Measurements from ENCODE around the gene MYT1.
"Not testable (repeated sequence)": the region's sequence is repeated elsewhere in the genome, so short reads cannot be mapped to it uniquely, and the experiment has no call there.

The MYT1 gene

GRCh38 chr20:64171211-64171610 is 7.0 kb downstream of the MYT1 start:
- no peak for DNase-seq

GRCh38 chr20:64173116-64173515 is 8.9 kb downstream of the MYT1 start:
- no peak for DNase-seq

- no peak for DNase-seq
These were observed 12.3 kb downstream of the MYT1 start for GRCh38 chr20:64176551-64176950.

GRCh38 chr20:64176971-64177370 is 12.7 kb downstream of the MYT1 start:
- no peak for DNase-seq

- no peak for DNase-seq
These were observed 13.1 kb downstream of the MYT1 start for GRCh38 chr20:64177384-64177783.

DNA sequence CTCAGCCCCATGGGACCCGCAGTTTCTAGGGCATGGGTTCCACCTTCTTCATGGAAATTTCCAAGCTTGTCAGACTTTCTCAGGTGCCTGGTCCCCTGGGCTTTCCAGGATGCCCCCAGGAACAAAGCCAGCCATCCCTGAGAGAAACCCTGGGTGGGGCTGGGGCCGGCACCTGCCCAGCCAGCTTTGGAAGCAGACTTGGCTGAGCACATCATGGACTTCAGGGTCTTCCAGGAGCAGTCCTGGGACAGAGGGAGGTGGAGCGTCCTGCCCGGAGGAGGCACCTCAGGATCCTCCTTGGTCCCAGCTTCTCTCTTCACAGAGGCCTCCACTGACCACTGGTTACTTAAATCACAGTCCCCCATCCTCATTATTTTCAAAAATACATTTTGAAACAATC is 13.5 kb downstream of the MYT1 start:
- DNase-seq: no peak

GRCh38 chr20:64178925-64179324 is 14.7 kb downstream of the MYT1 start:
- DNase-seq: not testable (repeated sequence)

DNA sequence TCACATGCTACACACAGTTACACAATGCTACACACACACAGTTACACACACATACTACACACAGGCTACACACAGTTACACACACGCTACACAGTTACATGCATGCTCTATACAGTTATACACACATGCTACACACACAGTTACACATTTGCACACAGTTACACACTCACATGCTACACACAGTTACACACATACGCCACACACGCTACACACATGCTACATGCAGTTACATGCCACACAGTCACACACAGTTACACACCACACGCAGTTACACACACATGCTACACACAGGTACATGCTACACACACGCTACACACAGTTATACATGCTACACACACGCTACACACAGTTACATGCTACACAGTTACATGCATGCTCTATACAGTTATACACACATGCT is 15.6 kb downstream of the MYT1 start:
- no peak for DNase-seq

DNA sequence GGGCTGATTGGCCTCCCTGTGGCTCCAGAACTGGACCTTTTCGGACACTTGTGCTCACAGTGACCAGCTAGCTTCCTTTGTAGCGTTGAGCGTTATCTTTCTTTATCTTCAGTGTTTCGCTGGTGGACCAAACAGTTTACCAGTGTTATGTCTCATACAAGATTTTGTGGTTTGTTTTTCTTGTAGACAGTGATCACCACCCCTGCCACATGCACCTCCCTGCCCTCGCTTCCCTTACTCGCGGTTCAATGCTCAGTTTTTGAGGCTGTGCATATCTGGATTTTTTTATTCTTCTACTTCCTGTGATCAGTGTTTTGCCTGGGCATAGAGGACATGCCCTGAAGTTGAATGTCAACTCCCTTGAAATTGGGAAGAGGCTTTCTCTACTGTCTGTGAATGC is 16.4 kb downstream of the MYT1 start:
- DNase-seq: no peak

DNA sequence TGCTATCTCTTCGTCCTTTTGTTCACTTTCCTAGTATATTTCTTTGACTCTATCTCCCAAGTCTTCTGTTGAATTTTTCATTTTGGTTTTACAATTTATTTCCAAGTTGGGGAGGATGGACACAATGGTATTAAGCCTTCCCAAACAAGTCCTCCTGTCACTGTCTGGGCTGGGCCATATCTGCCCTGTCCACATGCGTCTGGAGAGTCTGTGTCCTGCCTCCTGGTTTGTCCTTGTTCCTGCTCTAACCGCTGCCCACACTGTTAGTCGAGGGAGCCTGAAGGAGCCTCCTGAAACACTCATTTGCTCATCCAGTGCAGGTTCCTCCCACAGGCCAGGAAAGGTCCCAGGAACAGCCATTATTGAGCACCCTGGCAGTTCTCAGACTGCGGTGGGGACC is 17.1 kb downstream of the MYT1 start:
- no peak for DNase-seq

DNA sequence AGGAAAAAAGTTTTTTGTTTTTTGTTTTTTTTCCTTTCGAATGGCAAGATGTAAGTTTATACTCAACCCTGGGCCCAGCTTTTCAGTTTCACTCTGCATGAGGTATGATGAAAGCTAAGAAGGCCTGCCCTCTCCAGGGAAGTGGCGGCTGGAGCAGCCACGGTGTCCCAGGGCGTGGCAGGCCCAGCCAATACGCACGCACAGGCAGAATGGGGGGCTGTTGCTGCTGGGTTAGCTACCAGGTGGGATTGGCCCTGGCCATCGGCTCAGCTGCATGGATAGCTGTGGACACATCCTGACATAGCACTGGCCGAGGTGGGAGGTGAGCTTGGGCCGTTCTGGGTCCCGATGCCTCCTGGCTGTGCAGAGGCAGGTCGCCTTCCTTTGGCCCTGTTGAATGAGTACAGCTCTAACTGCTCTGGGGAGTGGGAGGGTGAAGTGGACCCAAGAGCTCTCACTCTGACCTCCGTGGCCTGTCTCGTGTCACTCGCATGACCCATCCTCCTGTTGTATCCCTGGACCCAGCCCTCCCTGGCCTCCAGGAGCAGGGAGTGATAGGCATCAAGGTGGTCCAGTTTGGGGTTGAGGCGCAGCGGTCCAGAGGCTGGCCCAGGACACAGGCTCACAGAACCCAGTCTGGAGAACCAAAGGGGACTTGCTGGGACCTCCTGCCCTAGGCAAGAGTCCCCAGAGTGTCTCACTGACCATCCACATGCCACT is 18.1 kb downstream of the MYT1 start:
- DNase-seq: no peak

DNA sequence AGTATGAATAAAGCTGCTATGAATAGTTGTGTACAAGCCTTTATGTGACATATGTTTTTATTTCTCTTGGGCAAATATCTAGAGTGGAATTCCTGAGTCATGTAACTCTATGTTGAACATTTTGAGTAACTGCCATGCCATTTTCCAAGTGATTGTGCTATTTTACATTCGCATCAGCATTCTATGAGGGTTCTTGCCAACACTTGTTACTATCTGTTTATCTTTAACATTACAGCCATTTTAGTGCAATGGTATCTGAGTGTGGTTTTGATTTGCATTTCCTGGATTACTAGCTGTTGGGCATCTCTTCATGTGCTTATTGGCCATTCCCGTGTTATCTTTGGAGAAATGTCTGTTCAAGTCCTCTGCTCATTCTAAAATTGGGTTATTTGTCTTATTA is 19.1 kb downstream of the MYT1 start:
- DNase-seq: no peak

GRCh38 chr20:64184795-64185194 is 20.5 kb downstream of the MYT1 start:
- no peak for DNase-seq

GRCh38 chr20:64185276-64185900 is 21.1 kb downstream of the MYT1 start:
- no peak for DNase-seq

- DNase-seq: no peak
These were observed 21.9 kb downstream of the MYT1 start for GRCh38 chr20:64186071-64186598.

GRCh38 chr20:64187213-64187612 is 23.0 kb downstream of the MYT1 start:
- DNase-seq: not testable (repeated sequence)

DNA sequence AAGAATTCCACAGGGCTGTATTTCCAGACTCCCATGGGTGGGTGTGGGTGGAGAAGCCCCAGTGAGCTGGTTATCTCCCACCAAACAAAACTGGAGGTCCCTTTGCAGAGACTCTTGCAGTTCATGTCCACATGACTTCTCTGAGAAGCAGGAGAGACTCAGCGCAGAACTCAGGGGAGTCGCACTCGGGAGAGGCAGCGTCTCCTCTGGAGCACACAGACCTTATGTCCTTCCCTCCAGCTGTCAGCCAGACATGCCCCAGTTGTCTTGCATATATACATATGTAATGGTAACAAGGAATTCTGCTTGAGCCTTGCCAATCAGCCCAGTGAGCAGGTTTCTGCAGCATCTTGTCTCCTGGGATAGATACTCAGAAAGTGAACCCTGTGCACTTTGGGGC is 23.8 kb downstream of the MYT1 start:
- DNase-seq: no peak

DNA sequence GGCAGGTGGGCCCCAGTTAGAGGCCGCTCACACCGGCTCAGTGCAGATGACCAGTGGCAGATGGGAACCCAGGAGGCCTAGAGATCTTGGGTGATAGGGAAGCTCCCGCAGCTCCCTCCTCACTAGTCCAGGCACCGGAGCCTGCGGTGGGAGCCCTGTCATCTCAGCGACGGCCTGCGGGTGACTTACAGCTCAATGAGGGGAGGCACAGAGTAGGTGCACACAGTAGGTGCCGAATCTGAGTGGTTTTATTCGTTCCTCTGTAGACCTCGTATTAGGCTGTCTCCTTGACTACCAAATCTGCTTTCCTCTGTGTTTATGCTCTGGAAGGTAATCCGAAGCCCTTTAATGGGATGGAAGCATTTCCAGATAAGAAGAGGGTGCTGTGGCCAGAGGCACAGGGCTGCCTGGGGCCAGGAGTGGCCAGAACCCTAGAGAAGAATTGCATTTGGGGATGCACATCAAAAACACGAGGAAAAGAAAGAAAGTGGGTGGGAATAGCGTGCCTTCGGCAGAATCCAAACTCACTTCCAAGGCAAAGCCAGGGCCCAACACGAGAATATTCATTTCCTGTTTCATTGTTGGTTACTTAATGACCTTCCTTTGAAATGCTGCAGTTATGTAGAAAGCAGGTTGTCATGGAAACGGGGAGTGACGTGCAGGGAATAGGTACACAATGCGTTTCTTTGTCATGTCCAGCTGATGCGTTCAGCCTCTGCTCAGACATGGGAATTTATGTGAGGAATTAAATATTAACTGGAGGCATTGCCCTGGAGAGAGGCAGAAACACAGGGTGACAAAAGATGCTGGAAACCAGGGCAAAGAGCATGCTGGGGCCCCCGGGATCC is 24.7 kb downstream of the MYT1 start:
- DNase-seq: no peak

DNA sequence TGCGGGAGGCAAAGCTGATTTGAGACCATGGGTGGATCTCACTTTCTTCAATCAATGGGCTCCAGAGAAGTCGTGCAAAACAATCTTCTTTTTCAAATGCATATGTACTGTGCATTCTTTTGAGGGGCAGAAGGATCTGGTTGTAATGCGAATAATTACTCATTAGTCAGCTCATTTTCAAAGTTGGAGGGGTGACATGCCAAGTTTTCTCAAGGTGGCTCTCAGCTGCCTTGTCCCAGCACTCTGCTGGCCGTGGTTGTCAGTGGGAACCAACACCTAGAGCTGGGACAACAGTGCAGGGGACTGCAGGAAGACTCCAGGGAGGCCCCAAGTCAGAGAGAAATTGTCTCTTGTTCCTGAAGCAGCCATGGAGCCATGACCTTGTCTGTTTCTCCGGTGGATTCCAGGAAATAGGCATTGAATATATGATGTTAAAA is 25.3 kb downstream of the MYT1 start:
- no peak for DNase-seq

GRCh38 chr20:64189986-64190385 is 25.7 kb downstream of the MYT1 start:
- DNase-seq: no peak

DNA sequence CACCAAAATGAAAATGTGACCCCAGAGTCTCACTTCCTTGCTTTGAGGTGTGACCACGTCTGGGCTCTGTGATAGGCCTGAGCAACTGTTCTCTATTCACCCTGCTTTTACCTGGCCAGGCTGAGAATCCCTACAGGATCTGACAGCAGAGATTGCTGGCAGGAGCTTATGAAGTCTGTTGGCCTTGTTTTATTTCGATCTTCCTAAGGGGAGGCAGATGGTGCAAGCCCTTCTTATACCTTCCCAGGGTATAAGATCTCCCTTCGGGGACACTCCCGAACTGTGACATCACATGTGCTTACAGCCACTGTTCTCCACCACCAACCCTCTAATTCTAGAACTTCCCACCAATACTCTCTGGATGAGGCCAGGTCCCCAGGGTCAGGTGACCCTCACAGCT is 26.8 kb downstream of the MYT1 start:
- no peak for DNase-seq

DNA sequence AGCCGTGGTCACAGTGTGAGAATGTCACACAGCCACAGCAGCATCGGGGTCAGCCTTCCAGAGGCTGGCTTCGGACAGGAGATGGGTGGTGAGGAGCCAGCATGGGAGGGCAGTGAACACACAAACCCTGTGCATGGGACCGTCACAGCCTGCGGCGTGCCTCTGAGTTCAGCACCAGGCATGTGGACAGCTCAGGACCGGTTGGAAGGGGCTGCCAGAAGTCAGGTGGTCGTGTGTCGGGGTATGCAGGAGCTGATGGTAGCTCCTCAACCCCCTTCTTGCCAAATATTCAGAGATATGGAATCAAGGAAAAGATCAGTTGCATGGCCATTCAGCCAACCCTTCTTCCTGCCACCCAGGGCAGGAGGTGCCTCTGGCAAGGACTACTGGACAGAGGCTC is 28.2 kb downstream of the MYT1 start:
- no peak for DNase-seq

DNA sequence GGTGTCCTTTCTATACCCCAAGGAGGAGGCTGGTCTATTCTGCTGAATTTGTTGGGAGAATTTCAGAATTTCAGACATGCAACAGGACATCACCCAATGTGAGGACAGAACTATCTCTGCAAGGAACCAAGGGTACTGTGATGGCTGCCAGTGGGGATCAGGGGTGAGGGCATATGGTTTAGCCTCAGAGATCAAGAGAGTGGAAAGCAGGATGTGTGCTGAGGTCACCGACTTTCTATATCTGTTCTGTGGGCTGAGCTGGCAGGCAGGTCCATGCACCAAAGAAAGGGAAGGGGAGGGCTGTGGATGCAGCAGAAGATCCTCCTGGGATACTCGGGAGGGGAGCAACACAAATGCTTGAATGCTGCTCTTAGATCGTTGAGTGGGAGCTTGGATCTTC is 28.8 kb downstream of the MYT1 start:
- no peak for DNase-seq

GRCh38 chr20:64194269-64194668 is 30.0 kb downstream of the MYT1 start:
- DNase-seq: no peak

Data from femur (tissue), 1 donor.